NCI-H1105 (cell line): ENCODE measurements around the gene CCNJL.
"Not testable (repeated sequence)": the region's sequence is repeated elsewhere in the genome, so short reads cannot be mapped to it uniquely, and the experiment has no call there.

ENCODE experiments used
- DNase-seq: peaks from one replicate; lab custom pipeline; 2025; lab: John Stamatoyannopoulos, UW

The CCNJL gene

GRCh38 chr5:160312134-160312959 lies at the start of gene CCNJL:
TSS of gene CCNJL (minus strand) at chr5:160312564. CDS start at chr5:160311923, 641 bp downstream.
- peak; percentile 60 for DNase-seq

- DNase-seq: no peak
Observed at GRCh38 chr5:160361624-160362228, 49.4 kb upstream of the CCNJL start.

DNA sequence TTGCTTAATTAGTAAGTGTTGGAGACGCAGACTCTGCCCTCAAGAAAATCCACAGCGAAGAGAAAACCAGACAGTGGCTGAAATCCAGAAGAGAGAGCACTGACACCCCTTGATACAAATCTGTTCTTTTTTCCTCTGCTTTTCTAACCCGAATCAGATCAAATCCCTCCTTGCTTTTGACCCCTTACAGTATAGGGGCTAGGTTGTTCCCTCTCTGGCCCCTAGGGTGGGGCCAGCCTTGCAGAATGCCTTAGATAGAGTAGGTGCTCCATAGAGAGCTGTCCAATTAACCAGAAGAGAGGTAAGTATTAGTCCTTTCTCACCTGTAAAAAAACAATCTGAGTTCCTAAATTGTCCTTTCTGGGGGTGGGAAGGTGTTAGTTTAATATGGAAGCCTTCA lies 47.9 kb upstream of the CCNJL start:
- no peak for DNase-seq

DNA sequence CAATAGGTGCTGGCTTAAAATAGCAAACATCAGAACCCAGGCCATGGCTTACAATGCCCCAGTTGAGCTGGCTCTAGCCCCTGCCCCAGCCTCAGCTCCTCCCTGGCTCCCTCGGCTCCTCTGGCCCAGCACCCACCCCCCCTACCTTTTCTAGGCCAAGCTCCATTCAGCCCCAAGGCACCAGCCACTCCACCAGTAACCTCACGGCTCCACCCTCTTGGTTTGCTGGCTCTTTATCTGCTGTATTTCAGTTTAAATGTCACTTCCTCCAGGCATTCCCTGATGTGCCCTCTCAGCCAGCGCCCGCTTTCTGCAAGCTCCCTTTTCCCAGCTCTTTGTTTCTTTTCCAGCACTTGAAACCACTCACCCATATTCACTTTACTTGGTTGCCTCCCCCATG lies 47.5 kb upstream of the CCNJL start:
- DNase-seq: no peak

GRCh38 chr5:160359242-160359641 lies 46.9 kb upstream of the CCNJL start:
- no peak for DNase-seq

- DNase-seq: no peak
Observed at GRCh38 chr5:160357861-160358411, 45.6 kb upstream of the CCNJL start.

DNA sequence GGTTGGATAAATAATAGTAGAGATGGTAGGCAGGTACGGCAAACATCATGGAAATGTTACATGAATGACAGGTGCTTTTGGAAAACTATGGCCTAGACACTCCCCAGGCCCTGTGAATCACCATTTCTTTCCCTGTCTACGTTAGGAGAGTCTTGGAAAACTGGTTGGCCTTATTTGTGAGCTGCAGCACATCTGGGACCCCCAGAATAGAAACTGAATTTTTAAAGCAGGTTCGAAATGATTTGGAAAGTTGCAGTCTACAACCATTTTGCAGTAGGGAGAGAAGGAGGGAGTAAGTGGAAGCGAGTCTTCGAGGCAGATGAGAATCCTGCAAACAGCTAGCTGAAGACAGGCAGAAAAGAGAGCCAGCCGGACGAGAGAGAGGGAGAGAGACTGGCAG lies 45.0 kb upstream of the CCNJL start:
- no peak for DNase-seq

- DNase-seq: no peak
Observed at GRCh38 chr5:160356550-160357347, 44.4 kb upstream of the CCNJL start.

- no peak for DNase-seq
Observed at GRCh38 chr5:160354666-160355065, 42.3 kb upstream of the CCNJL start.

GRCh38 chr5:160353379-160353778 lies 41.0 kb upstream of the CCNJL start:
- no peak for DNase-seq

DNA sequence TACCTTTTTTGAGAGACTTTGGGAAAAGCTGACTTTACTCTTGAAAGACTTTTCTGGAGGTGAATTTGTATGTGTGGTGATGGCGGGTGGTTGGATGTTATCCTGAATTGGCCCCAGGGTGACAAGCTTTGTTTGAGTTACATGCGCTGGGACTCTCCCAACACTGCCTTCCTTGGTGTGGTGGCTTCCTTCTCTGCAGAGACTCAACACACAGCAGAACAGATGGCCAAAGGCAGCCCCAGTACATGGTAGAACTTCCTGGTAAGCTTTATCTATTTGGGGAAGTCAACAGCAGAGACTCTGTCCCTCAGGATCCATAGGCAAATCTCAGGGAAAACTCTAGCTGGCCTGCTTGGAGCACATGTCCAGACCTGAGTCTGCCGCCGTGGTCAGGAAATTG lies 39.9 kb upstream of the CCNJL start:
- DNase-seq: no peak

DNA sequence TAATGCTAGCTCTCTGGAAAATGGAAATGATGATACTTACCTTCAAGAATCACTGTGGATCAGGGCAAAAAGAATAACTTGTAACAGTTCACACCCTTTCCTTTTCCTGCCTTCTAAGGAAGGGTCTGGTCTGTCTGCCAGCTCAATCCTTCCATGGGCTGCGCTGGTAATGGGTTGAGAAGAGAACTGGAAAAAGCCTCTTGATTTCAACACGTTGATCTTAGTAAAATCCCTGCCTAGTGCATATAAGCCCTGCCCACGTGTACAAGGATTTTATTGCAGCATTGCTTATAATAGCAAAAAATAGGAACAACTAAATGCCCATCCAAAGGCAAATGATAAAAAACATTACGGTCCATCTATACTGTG lies 37.6 kb upstream of the CCNJL start:
- DNase-seq: no peak

- DNase-seq: no peak
Observed at GRCh38 chr5:160349249-160349934, 37.0 kb upstream of the CCNJL start.

DNA sequence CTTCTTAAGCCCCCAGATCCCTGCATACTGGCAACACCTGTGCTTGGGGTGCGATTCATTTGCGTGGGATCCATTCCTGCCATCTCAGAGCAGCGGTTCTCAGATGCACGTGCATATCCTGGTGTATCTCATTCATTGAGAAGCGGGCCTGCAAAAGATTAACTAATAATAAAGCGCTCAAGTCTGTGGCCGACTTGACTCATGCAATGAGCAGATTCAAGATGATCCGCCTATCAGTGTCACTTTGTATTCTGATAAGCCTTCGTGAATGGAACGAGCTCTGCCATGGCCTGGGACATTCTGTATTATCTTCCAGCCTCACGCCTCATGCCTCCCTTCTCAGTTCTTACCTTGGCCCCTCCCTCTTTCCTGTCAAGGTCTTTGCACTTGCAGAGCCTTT lies 35.7 kb upstream of the CCNJL start:
- DNase-seq: no peak

- no peak for DNase-seq
Observed at GRCh38 chr5:160347448-160347847, 35.1 kb upstream of the CCNJL start.

DNA sequence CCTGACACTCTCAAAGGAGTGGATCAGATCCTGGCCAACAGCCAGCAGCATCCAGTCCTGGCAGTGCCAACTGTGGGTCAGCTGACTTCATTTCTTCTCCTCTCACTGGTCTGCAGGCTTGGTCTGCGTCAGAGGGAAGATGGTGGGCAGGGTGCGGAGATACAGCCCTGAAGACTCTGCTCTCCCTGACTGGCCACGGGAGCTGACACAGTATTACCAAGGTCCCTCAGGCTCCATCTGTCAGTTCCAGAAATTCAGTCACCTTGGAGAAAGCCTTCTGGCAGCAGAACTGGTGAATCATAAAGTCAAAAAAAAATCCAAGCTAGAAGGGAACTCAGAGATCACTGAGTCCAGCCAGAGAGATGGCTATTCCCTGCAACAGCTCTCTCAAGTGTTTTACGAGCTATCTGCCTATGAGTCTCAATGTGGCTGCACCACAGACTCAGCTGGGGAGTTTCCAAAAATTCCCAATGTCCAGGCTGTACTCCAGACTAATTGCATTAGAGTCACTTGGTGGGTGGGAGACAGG lies 30.1 kb upstream of the CCNJL start:
- no peak for DNase-seq

DNA sequence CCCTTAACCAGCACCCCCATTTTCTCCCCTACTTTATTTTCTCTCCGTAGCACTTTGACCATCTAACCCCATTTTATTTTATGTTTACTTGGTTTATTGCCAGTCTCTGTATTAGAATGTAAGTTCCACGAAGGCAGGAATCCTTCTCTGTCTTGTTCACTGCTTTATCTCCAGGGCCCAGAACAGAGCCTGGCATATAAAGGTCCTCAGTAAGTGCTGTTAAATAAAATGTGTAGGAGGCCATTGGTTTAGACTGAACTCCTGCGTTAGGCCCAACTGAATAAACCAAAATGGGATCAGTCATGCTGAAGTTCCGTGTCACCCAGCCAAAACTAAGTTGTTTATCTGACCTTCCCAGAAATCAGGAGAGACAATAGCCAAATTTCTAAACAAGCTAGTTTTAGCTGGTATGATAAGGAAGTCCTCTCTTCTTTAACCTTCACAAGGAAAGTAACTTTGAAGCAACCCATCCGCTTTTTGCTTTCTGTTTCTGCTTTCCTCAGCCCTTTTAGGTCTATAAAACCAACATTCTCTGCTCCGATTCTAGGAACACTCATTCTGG lies 29.0 kb upstream of the CCNJL start:
- no peak for DNase-seq

DNA sequence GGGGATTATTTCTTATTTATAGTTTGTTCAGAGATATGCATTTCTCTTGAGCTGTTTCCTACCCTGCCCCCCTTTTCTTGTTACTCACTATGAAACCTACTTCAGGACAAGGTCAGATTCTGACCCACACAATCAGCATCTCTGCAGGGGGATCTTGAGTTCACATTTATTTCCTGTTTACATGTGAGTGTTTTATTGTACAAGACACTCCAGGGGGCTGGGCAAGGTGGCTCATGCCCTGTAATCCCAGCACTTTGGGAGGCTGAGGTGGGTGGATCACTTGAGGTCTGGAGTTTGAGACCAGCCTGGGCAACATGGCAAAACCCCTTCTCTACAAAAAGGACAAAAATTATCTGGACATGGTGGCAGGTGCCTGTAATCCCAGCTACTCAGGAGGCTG lies 28.1 kb upstream of the CCNJL start:
- not testable (repeated sequence) for DNase-seq

DNA sequence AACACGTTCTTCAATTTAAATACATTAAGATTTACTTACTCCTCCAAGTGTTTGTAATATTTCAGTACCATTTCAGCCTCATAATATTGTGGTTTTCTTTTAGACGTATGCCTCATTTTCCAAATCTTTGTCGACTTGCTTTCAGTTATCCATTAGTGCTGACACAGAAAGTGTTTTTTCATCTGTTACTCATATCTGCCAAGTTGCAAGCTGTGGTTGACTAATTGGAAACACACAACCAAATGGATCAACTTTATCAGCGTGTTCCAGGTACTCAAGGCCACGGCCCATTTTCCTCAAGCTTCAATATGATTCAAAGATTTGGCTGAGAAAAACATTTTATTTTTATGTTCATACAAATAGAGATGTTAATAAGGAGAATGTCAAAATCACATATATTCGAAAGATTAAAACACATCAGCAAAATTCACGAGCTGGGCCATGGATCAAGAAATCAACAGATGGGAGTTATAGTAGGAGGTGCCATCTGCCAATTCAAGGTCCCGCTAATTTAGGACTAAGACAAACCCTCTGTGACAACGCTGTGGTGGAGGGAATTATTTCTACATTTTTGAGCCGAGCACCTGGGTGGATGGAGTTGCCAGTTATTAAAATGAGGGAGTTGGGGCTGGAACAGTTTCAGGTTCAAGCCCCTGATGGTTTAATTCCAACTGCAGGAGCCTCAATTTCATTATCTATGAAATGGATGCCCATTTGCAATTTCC lies 27.2 kb upstream of the CCNJL start:
- DNase-seq: no peak

- DNase-seq: not testable (repeated sequence)
Observed at GRCh38 chr5:160334716-160335115, 22.4 kb upstream of the CCNJL start.

DNA sequence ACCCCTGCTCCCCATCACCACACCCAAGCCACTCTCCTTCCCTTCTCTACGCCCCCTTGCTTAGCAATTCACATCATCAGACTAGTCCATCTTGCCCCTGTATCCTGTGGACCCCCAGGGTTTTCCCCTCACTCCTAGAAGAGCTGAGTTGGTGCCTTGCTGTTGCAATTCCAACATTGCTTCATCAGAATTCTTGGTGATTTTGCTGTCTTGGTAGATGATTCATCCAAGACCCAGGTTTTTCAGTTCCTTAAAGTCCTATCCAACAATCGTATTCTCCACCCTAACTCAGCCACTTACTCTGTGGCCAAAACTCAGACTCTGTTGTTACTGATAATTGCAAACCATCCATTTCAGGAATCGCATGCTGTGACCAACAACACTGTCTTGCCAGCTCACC lies 21.4 kb upstream of the CCNJL start:
- no peak for DNase-seq
